Spleen (tissue), 13 donors: Measurements from ENCODE around the gene SORL1. TPM values are rescaled to one million over a fixed set of nuclear protein-coding genes. Genes with fewer than 3 reads are reported as not detected.
A peak's percentile ranks its signal among the peaks of the same experiment; 100 is the strongest.

Experiments used
- DNase-seq: peaks from one replicate; pipeline ENCODE4 v3.0.0-alpha.2; 2020
- H3K27ac ChIP-seq, 8 donors: fragments of 200-600 bp; sonication (generic) in 7 of 8; 1 replicate in 4 of 8; 2 replicates in 4 of 8; pipeline versions ENCODE4 v1.5.0 to v1.8.0; 2016 to 2021; ENCODE audit warnings: inconsistent platforms in 4 of 8, mild to moderate bottlenecking in 4 of 8, moderate library complexity in 1 of 8
- H3K27me3 ChIP-seq, 7 donors: fragments of 200-600 bp; sonication (generic) in 6 of 7; replicated peaks in 1 of 7; 1 replicate in 4 of 7; 2 replicates in 3 of 7; pipeline versions ENCODE4 v1.5.0 to v1.8.0; 2016 to 2021; ENCODE audit warnings: inconsistent platforms in 3 of 7, mild to moderate bottlenecking in 1 of 7
- H3K36me3 ChIP-seq, 6 donors: fragments of 200-600 bp; sonication (generic) in 5 of 6; 1 replicate in 4 of 6; 2 replicates in 2 of 6; pipeline versions ENCODE4 v1.5.0 to v1.8.0; 2016 to 2021; ENCODE audit warnings: inconsistent platforms in 2 of 6
- H3K4me1 ChIP-seq, 6 donors: fragments of 200-600 bp; sonication (generic) in 5 of 6; 1 replicate in 3 of 6; 2 replicates in 3 of 6; pipeline versions ENCODE4 v1.5.0 to v1.8.0; 2016 to 2021; ENCODE audit warnings: inconsistent platforms in 3 of 6
- H3K4me3 ChIP-seq, 8 donors: fragments of 200-600 bp; sonication (generic) in 7 of 8; 1 replicate in 4 of 8; 2 replicates in 4 of 8; pipeline versions ENCODE4 v1.5.0 to v1.8.0; 2016 to 2021; ENCODE audit warnings: inconsistent platforms in 4 of 8, mild to moderate bottlenecking in 4 of 8, moderate library complexity in 2 of 8
- H3K9me3 ChIP-seq, 8 donors: fragments of 200-600 bp; sonication (generic) in 7 of 8; 1 replicate in 4 of 8; 2 replicates in 4 of 8; pipeline versions ENCODE4 v1.5.0 to v1.8.0; 2016 to 2021; ENCODE audit warnings: inconsistent platforms in 4 of 8
- CTCF ChIP-seq, 11 experiments: fragments of 200-600 bp in 7 of 11; fragments of 450-650 bp in 4 of 11; sonication (generic) in 4 of 11; IDR thresholded peaks in 8 of 11; conservative IDR thresholded peaks in 3 of 11; 1 replicate in 7 of 11; 2 replicates in 4 of 11; pipeline versions ENCODE4 v1.4.0 to v1.8.0; 2016 to 2021; ENCODE audit warnings: antibody characterized with exemption in 11 of 11, inconsistent platforms in 4 of 11, mild to moderate bottlenecking in 1 of 11
- POLR2A ChIP-seq, 3 donors: fragments of 450-650 bp; IDR thresholded peaks; one replicate each; pipeline ENCODE4 v1.5.1; 2017; ENCODE audit warnings: antibody characterized with exemption in 3 of 3, mild to moderate bottlenecking in 1 of 3
- POLR2AphosphoS5 ChIP-seq, 3 donors: sonication (generic); formaldehyde crosslinking; IDR thresholded peaks; one replicate each; pipeline ENCODE4 v1.5.1; 2017; ENCODE audit warnings: antibody characterized with exemption in 3 of 3
- WGBS, 5 donors: extraction: QIAGEN DNeasy Blood & Tissue Kit in 3 of 5; methylation state at CpG; one replicate each; pipeline versions ENCODE4 v1.1.5 to v1.1.7; 2013 to 2018; 5-methylcytosine and 5-hydroxymethylcytosine counted together
- intact Hi-C: fragments of 100-400 bp; cut with DNase I; formaldehyde crosslinking; loops from one replicate; pipeline ENCODE4 v1.15.0; 2023; ENCODE audit warnings: low total_unique reads
- long read RNA-seq, 2 donors: transcript quantifications; one replicate each; lab custom pipeline, GENCODE V29; 2026
- polyA plus RNA-seq, 3 donors: library from polyadenylated mRNA; stranded (reverse); fragments of 200-250 nt; gene quantifications; one replicate each; pipeline ENCODE4 v1.2.1, GENCODE V29; 2013
- total RNA-seq, 7 donors: library from RNA; depleted of rRNA in 3 of 7; stranded (reverse); fragments of >200 nt in 3 of 7; fragmentation: NEBNext Ultra II Directional in 4 of 7; extraction: Animal tissue kit (Norgen Biotek cat#: 25700) in 4 of 7; gene quantifications; one replicate each; pipeline versions ENCODE4 v1.1.0 to v1.2.1, GENCODE V29; 2016 to 2021
- donor health status: healthy with polysubstance abuse.
- donor health status: DM: no; HTN: no; CAD: no; lungs with moderate emphysema.
- donor health status: DM: no; HTN: no; CAD: no.
- donor health status: Bipolar disorder and iron deficiency.
- donor health status: healthy.
- donor health status: DM: no; HTN: no; CAD: no.
- donor health status: DM: yes; HTN: yes; CAD: no.

Gene SORL1, protein sequence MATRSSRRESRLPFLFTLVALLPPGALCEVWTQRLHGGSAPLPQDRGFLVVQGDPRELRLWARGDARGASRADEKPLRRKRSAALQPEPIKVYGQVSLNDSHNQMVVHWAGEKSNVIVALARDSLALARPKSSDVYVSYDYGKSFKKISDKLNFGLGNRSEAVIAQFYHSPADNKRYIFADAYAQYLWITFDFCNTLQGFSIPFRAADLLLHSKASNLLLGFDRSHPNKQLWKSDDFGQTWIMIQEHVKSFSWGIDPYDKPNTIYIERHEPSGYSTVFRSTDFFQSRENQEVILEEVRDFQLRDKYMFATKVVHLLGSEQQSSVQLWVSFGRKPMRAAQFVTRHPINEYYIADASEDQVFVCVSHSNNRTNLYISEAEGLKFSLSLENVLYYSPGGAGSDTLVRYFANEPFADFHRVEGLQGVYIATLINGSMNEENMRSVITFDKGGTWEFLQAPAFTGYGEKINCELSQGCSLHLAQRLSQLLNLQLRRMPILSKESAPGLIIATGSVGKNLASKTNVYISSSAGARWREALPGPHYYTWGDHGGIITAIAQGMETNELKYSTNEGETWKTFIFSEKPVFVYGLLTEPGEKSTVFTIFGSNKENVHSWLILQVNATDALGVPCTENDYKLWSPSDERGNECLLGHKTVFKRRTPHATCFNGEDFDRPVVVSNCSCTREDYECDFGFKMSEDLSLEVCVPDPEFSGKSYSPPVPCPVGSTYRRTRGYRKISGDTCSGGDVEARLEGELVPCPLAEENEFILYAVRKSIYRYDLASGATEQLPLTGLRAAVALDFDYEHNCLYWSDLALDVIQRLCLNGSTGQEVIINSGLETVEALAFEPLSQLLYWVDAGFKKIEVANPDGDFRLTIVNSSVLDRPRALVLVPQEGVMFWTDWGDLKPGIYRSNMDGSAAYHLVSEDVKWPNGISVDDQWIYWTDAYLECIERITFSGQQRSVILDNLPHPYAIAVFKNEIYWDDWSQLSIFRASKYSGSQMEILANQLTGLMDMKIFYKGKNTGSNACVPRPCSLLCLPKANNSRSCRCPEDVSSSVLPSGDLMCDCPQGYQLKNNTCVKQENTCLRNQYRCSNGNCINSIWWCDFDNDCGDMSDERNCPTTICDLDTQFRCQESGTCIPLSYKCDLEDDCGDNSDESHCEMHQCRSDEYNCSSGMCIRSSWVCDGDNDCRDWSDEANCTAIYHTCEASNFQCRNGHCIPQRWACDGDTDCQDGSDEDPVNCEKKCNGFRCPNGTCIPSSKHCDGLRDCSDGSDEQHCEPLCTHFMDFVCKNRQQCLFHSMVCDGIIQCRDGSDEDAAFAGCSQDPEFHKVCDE (N-terminal part only)
- total RNA-seq = 100 to 1,000 TPM; 111 to 328 (median 188) TPM
- polyA plus RNA-seq = 1 to 10 TPM; 3.8 to 5.4 (median 5.0) TPM
- long read RNA-seq, donor 1, partial matches to known transcripts = 0 of 3 reads
- long read RNA-seq, donor 1, other reads (novel, unspliced or antisense) = 0 of 3 reads
- long read RNA-seq, donor 2, partial matches to known transcripts = 0 of 2 reads
- long read RNA-seq, donor 2, other reads (novel, unspliced or antisense) = 0 of 2 reads

GRCh38 chr11:121451986-121452608, at the start of gene SORL1:
TSS of gene SORL1 (plus strand) at chr11:121452314. CDS start at chr11:121452332, 18 bp downstream.
- H3K27ac ChIP-seq = peak within 1 kb of the TSS; percentile 66 to 94 (median 84)
- WGBS, 5 donors = 0 to 1% (median 1%) methylated on average over 32 to 89 of the region's 89 CpGs
- TF ChIP-seq POLR2A (IDR thresholded peaks at IDR 0.05) (no peak), POLR2AphosphoS5 (IDR thresholded peaks at IDR 0.05) (peak; percentile 43 to 83 (median 71)), CTCF (IDR thresholded peaks at IDR 0.05 in 8 of 11, conservative IDR thresholded peaks at IDR 0.05 in 3 of 11) (peak in 8 of 11 experiments; percentile 19 to 61 (median 50))

DNA sequence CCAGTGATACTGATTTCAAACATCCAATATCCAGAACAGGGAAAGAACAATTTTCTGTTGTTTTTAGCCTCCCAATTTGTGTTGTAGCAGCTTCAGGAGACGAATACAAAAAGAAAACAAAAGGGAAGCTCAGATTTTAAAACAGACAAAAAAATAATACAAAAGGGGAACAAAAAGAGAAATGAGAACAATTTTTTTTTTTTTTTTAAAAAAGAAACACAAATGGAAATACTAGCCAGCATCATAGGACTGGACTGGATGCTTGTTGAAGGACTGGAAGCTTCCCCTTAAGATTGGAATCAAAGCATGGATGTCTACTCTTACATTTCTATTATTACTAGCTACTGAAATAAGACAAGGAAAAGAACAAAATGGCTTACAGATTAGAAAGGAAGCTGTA, 46.5 kb upstream of the SORL1 start:
- Histone ChIP-seq H3K27ac (peak overlapping the region in 5 of 8 donors; percentile 8 to 76 (median 54)), H3K27me3 (no peaks in the 10 kb centered on the region), H3K36me3 (no peaks in the 10 kb centered on the region), H3K4me1 (peaks cover 0 to 17% (median 3%) of the 10 kb centered on the region in 6 donors), H3K9me3 (peaks cover 0 to 15% (median 4%) of the 10 kb centered on the region in 8 donors), H3K4me3 (no peak overlapping the region)
- TF ChIP-seq POLR2AphosphoS5 (IDR thresholded peaks at IDR 0.05) (no peak), CTCF (IDR thresholded peaks at IDR 0.05 in 8 of 11, conservative IDR thresholded peaks at IDR 0.05 in 3 of 11) (no peak), POLR2A (IDR thresholded peaks at IDR 0.05) (no peak)
- DNase-seq = no peak
- 24 to 55% (median 41%) methylated on average over 1 of the region's 1 CpG for WGBS, 5 donors
- intact Hi-C loops = no loop called here

More at GRCh38 chr11:121451986-121452608, at the start of gene SORL1:
- intact Hi-C loops = no loop called here
- Histone ChIP-seq H3K27me3 (peaks cover 0 to 25% (median 4%) of the 10 kb centered on the region in 7 donors), H3K4me3 (peak within 1 kb of the TSS; percentile 64 to 97 (median 84)), H3K9me3 (no peaks in the 10 kb centered on the region), H3K36me3 (no peaks in the 10 kb centered on the region), H3K4me1 (peaks cover 22 to 97% (median 67%) of the 10 kb centered on the region in 6 donors)
- DNase-seq = peak; percentile 95

GRCh38 chr11:121406291-121406690, 45.8 kb upstream of the SORL1 start:
- WGBS, 5 donors = 78 to 87% (median 86%) methylated on average over 2 of the region's 2 CpGs
- H3K9me3 ChIP-seq = peaks cover 0 to 9% (median 3%) of the 10 kb centered on the region in 8 donors
- H3K4me1 ChIP-seq = peaks cover 0 to 17% (median 3%) of the 10 kb centered on the region in 6 donors
- H3K4me3 ChIP-seq = no peak overlapping the region
- intact Hi-C loops = no loop called here
- H3K36me3 ChIP-seq = no peaks in the 10 kb centered on the region
- peak overlapping the region in 3 of 8 donors; percentile 54 to 76 (median 64) for H3K27ac ChIP-seq
- no peaks in the 10 kb centered on the region for H3K27me3 ChIP-seq
- DNase-seq = no peak
- TF ChIP-seq CTCF (IDR thresholded peaks at IDR 0.05 in 8 of 11, conservative IDR thresholded peaks at IDR 0.05 in 3 of 11) = no peak
- no peak for TF ChIP-seq POLR2A (IDR thresholded peaks at IDR 0.05)
- TF ChIP-seq POLR2AphosphoS5 (IDR thresholded peaks at IDR 0.05) = no peak
